Activated CD8-positive, alpha-beta memory T cell treated with anti-CD3 and anti-CD28 coated beads for 4 hours (primary cell): Measurements from ENCODE around the gene LRRC1.

Experiments
- DNase-seq, 2 donors: peaks; one replicate each; pipeline ENCODE4 v3.0.0-alpha.2; 2020; ENCODE audit warnings: low read depth in 2 of 2

The LRRC1 gene

GRCh38 chr6:53815381-53816119, 20.7 kb downstream of the LRRC1 start:
- no peak for DNase-seq

- DNase-seq, result no peak
These were observed 24.2 kb downstream of the LRRC1 start for GRCh38 chr6:53818858-53819609.

- DNase-seq, result no peak
These were observed 27.8 kb downstream of the LRRC1 start for GRCh38 chr6:53822401-53823125.

GRCh38 chr6:53824714-53825113, 29.9 kb downstream of the LRRC1 start:
- DNase-seq, result no peak

- DNase-seq, result no peak
These were observed 30.9 kb downstream of the LRRC1 start for GRCh38 chr6:53825532-53826321.

GRCh38 chr6:53827531-53827930, 32.7 kb downstream of the LRRC1 start:
- no peak for DNase-seq

GRCh38 chr6:53828215-53828614, 33.4 kb downstream of the LRRC1 start:
- DNase-seq, result no peak

GRCh38 chr6:53828966-53829697, 34.3 kb downstream of the LRRC1 start:
- no peak for DNase-seq

GRCh38 chr6:53829698-53830221, 35.0 kb downstream of the LRRC1 start:
- no peak for DNase-seq

GRCh38 chr6:53830366-53830765, 35.6 kb downstream of the LRRC1 start:
- DNase-seq, result no peak

GRCh38 chr6:53831081-53831869, 36.5 kb downstream of the LRRC1 start:
- DNase-seq, result no peak

- DNase-seq, result no peak
These were observed 37.3 kb downstream of the LRRC1 start for GRCh38 chr6:53831936-53832660.

- no peak for DNase-seq
These were observed 38.4 kb downstream of the LRRC1 start for GRCh38 chr6:53833155-53833554.

- no peak for DNase-seq
These were observed 39.3 kb downstream of the LRRC1 start for GRCh38 chr6:53834132-53834531.

- no peak for DNase-seq
These were observed 43.3 kb downstream of the LRRC1 start for GRCh38 chr6:53837865-53838769.

- DNase-seq, result no peak
These were observed 45.2 kb downstream of the LRRC1 start for GRCh38 chr6:53840027-53840426.

- DNase-seq, result no peak
These were observed 50.7 kb downstream of the LRRC1 start for GRCh38 chr6:53845280-53846195.
